Lower lobe of right lung (tissue), 2 donors: ENCODE data around the gene NKD2. TPM values are rescaled to one million over a fixed set of nuclear protein-coding genes. Genes with fewer than 3 reads are reported as not detected.

Source experiments
- ATAC-seq, 2 donors: fragments of 200-7000 bp; cut with Tn5 transposase; one replicate each; pipeline ENCODE4 v1.9.1; 2020 to 2022; ENCODE audit warnings: mild to moderate bottlenecking in 2 of 2, moderate library complexity in 2 of 2
- DNase-seq: peaks from one replicate; pipeline ENCODE4 v3.0.0-alpha.2; 2020
- H3K27ac ChIP-seq: fragments of 200-600 bp; one replicate; pipeline ENCODE4 v1.8.0; 2022
- H3K27me3 ChIP-seq: fragments of 200-600 bp; one replicate; pipeline ENCODE4 v1.8.0; 2022; ENCODE audit warnings: low read depth
- H3K36me3 ChIP-seq: fragments of 200-600 bp; one replicate; pipeline ENCODE4 v1.8.0; 2022; ENCODE audit warnings: mild to moderate bottlenecking
- H3K4me1 ChIP-seq: fragments of 200-600 bp; one replicate; pipeline ENCODE4 v1.8.0; 2022
- H3K4me3 ChIP-seq: fragments of 200-600 bp; one replicate; pipeline ENCODE4 v1.8.0; 2022; ENCODE audit warnings: mild to moderate bottlenecking
- H3K9me3 ChIP-seq: fragments of 200-600 bp; one replicate; pipeline ENCODE4 v1.8.0; 2022
- CTCF ChIP-seq: fragments of 200-600 bp; IDR thresholded peaks from one replicate; pipeline ENCODE4 v1.8.0; 2022; ENCODE audit warnings: antibody characterized with exemption, mild to moderate bottlenecking
- intact Hi-C: fragments of 100-400 bp; cut with DNase I; formaldehyde crosslinking; loops from one replicate; pipeline ENCODE4 v1.11.0; 2022
- total RNA-seq: library from RNA; stranded (reverse); fragmentation: NEBNext Ultra II Directional; extraction: Animal tissue kit (Norgen Biotek cat#: 25700); gene quantifications from one replicate; pipeline ENCODE4 v1.2.1, GENCODE V29; 2021
- donor health status: DM: no; HTN: yes; CAD: no; lungs with severe emphysema.

Gene NKD2
- total RNA-seq, 1 donor from 2014 or later, result 24.1 TPM

- TF ChIP-seq CTCF, result no peak
- peak overlapping the region; percentile 55 for H3K4me3 ChIP-seq
- peaks cover 64% of the 10 kb centered on the region for H3K27me3 ChIP-seq
- no peaks in the 10 kb centered on the region for H3K36me3 ChIP-seq
- ATAC-seq (no peak), DNase-seq (peak; percentile 30)
- intact Hi-C loops, result no loop called here
- H3K4me1 ChIP-seq, result peaks cover 23% of the 10 kb centered on the region
- no peaks in the 10 kb centered on the region for H3K9me3 ChIP-seq
- peak overlapping the region; percentile 65 for H3K27ac ChIP-seq
These were observed 968 bp downstream of the NKD2 start for GRCh38 chr5:1009359-1010180.

- peak overlapping the region; percentile 55 for H3K4me3 ChIP-seq
- no peak for TF ChIP-seq CTCF
- peaks cover 26% of the 10 kb centered on the region for H3K4me1 ChIP-seq
- H3K27me3 ChIP-seq, result peaks cover 64% of the 10 kb centered on the region
- peak overlapping the region; percentile 65 for H3K27ac ChIP-seq
- ATAC-seq (no peak), DNase-seq (peak; percentile 15)
- no peaks in the 10 kb centered on the region for H3K36me3 ChIP-seq
- intact Hi-C loops, result no loop called here
- H3K9me3 ChIP-seq, result no peaks in the 10 kb centered on the region
These were observed 1.5 kb downstream of the NKD2 start for GRCh38 chr5:1010181-1010510.

GRCh38 chr5:1010641-1011046 is 2.0 kb downstream of the NKD2 start:
- Histone ChIP-seq H3K27ac (no peak overlapping the region), H3K36me3 (no peaks in the 10 kb centered on the region), H3K9me3 (no peaks in the 10 kb centered on the region), H3K4me1 (peaks cover 25% of the 10 kb centered on the region), H3K27me3 (peaks cover 59% of the 10 kb centered on the region), H3K4me3 (peak overlapping the region; percentile 55)
- intact Hi-C loops, result no loop called here
- no peak for TF ChIP-seq CTCF
- DNase-seq, result peak; percentile 42
- no peak for ATAC-seq

GRCh38 chr5:1011226-1011631 is 2.6 kb downstream of the NKD2 start:
- H3K4me3 ChIP-seq, result peak overlapping the region; percentile 55
- ATAC-seq (peak in 1 of 2 donors; percentile 25), DNase-seq (peak; percentile 56)
- H3K27ac ChIP-seq, result no peak overlapping the region
- peak; percentile 36 for TF ChIP-seq CTCF
- H3K4me1 ChIP-seq, result peaks cover 24% of the 10 kb centered on the region
- H3K27me3 ChIP-seq, result peaks cover 53% of the 10 kb centered on the region
- no peaks in the 10 kb centered on the region for H3K9me3 ChIP-seq
- intact Hi-C loops, result no loop called here
- no peaks in the 10 kb centered on the region for H3K36me3 ChIP-seq

- DNase-seq, result peak; percentile 41
- Histone ChIP-seq H3K27ac (no peak overlapping the region), H3K9me3 (no peaks in the 10 kb centered on the region), H3K27me3 (peaks cover 53% of the 10 kb centered on the region), H3K4me3 (no peak overlapping the region), H3K4me1 (peaks cover 24% of the 10 kb centered on the region), H3K36me3 (no peaks in the 10 kb centered on the region)
- intact Hi-C loops, result no loop called here
- TF ChIP-seq CTCF, result no peak
- ATAC-seq, result no peak
These were observed 3.2 kb downstream of the NKD2 start for GRCh38 chr5:1011741-1012312.
